LNCAP (cell line): ENCODE measurements around the gene DDX6.

Source experiments
- CTCF ChIP-seq: fragments of 450-650 bp; IDR thresholded peaks from 2 replicates; pipeline ENCODE4 v1.5.1; 2017; ENCODE audit warnings: mild to moderate bottlenecking

The DDX6 gene

DNA sequence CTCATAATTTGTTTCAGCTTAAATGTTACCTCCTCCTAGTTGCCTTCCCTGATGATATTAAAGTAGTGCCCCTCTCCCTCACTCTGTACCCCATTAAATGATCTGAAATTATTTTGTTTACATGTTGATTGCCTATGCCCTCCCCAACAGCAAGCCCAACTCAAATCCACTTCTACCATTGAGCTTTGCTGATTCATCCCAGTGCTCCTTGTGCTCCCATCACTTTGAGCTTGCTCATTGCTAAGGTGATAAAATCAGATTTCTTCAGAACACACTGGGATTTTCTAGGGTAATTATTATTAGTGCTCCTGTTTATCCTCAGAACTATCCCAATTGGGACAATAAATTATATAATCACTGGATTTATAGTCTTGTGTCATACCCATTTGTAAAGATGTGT, 8.4 kb upstream of the DDX6 start:
- TF ChIP-seq CTCF: no peak

DNA sequence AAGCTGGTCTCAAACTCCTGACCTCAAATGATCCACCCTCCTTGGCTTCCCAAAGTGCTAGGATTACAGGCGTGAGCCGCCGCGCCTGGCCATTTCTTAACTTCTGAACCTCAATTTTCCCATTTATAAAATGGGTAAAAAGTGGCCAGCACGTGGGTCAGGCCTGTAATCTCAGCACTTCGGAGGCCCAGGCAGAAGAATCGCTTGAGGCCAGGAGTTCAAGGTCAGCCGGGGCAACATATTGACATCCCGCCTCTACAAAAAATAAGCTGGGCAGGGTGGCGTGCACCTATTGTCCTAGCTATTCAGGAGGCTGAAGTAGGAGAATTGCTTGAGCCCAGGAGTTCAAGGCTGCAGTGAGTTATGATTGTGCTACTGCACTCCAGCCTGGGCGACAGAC, 6.5 kb upstream of the DDX6 start:
- TF ChIP-seq CTCF: no peak

GRCh38 chr11:118792570-118793124, 1.7 kb upstream of the DDX6 start:
- TF ChIP-seq CTCF: no peak

GRCh38 chr11:118791961-118792569, 1.1 kb upstream of the DDX6 start:
- no peak for TF ChIP-seq CTCF

DNA sequence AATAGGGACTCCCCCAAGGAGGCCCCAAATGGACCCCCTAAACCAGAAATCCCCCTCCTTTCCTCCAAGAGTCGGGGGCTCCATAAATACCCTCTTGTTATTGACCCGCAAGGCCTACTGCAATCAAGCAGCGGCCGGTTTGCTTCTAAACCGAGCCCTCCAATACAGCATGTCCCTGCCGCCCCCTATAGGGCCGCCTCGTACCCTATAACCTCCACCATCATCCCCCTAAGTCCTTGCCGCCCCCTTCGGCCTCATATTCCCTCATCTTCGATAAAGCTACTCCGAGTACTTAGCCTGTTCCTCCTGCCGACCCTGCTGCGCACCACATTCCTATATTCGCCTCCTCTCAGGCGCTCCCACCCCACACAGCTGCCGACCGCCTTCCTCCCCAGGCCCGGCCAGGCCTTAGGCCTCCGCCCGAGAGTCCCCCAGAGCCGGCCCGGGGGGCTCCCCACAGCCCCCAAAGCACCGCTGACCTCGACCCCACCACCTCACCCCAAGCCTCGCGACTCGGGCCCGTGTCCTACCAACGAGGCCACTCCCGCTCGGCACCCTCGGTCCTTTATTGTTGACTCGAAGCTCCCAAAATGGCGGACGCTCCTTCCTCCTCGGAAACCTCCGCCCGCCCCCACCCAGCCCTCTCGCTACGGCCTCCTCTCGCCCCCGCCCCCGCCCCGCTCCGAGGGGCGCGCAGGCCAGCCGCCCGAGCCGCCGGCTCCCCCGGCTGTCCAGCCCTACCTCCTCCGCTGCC, 430 bp downstream of the DDX6 start:
- TF ChIP-seq CTCF: peak; percentile 33; the same call in 1 of the 2 replicates

GRCh38 chr11:118789501-118790356, 1.2 kb downstream of the DDX6 start:
- no peak for TF ChIP-seq CTCF

- no peak for TF ChIP-seq CTCF
Measured at GRCh38 chr11:118786657-118787056, 4.3 kb downstream of the DDX6 start.
